HL-60/S4 treated with phorbol 12-myristate 13-acetate at 8.2 ng/mL for 4 days and 3 days (cell line): ENCODE data around the gene SPACA6.
"Not testable (repeated sequence)": the region's sequence is repeated elsewhere in the genome, so short reads cannot be mapped to it uniquely, and the experiment has no call there.

Experiments used
- in situ Hi-C: fragments of 300-500 bp; cut with MboI; formaldehyde crosslinking; loops from 2 replicates; pipeline ENCODE4 v1.15.0; 2022; ENCODE audit warnings: low sequenced_read_pairs

SPACA6 gene

GRCh38 chr19:51733742-51734522 lies 40.8 kb downstream of the SPACA6 start:
- in situ Hi-C loops: no loop called here

GRCh38 chr19:51735759-51736449 lies 42.8 kb downstream of the SPACA6 start:
- in situ Hi-C loops: no loop called here

- in situ Hi-C loops: no loop called here
Measured at GRCh38 chr19:51737389-51737788, 44.3 kb downstream of the SPACA6 start.

- in situ Hi-C loops: no loop called here
Measured at GRCh38 chr19:51737924-51738323, 44.8 kb downstream of the SPACA6 start.

- in situ Hi-C loops: not testable (repeated sequence)
Measured at GRCh38 chr19:51738523-51738922, 45.4 kb downstream of the SPACA6 start.

GRCh38 chr19:51739466-51740213 lies 46.5 kb downstream of the SPACA6 start:
- in situ Hi-C loops: no loop called here

GRCh38 chr19:51740356-51740755 lies 47.2 kb downstream of the SPACA6 start:
- in situ Hi-C loops: no loop called here

GRCh38 chr19:51742789-51743188 lies 49.7 kb downstream of the SPACA6 start:
- in situ Hi-C loops: no loop called here

- in situ Hi-C loops: no loop called here
Measured at GRCh38 chr19:51743405-51743804, 50.3 kb downstream of the SPACA6 start.

- in situ Hi-C loops: no loop called here
Measured at GRCh38 chr19:51746731-51747130, 53.6 kb downstream of the SPACA6 start.

- in situ Hi-C loops: no loop called here
Measured at GRCh38 chr19:51749979-51750378, 56.8 kb downstream of the SPACA6 start.

- in situ Hi-C loops: no loop called here
Measured at GRCh38 chr19:51750400-51751094, 57.4 kb downstream of the SPACA6 start.

GRCh38 chr19:51751655-51752054 lies 58.5 kb downstream of the SPACA6 start, which contains the start of gene FPR1:
FPR1 (minus strand) TSS chr19:51751878; CDS start chr19:51746994, 4,884 bp downstream.
- in situ Hi-C loops: no loop called here

- in situ Hi-C loops: no loop called here
Measured at GRCh38 chr19:51754109-51754508, 61.0 kb downstream of the SPACA6 start.

- in situ Hi-C loops: no loop called here
Measured at GRCh38 chr19:51754770-51755169, 61.6 kb downstream of the SPACA6 start.
